Neural cell (in vitro differentiated cells): Measurements from ENCODE around the gene CACNA1I.

Experiments used
- EZH2 ChIP-seq: fragments of 200-600, 300-800 bp; shearing (Covaris generic), sonication (generic); IDR thresholded peaks from 2 replicates; pipeline ENCODE4 v1.6.1; 2014; ENCODE audit warnings: antibody characterized with exemption, low read length, borderline replicate concordance, mild to moderate bottlenecking; ENCODE audit not compliant: insufficient read depth, poor library complexity, severe bottlenecking
- MXI1 ChIP-seq: fragments of 450-650 bp; conservative IDR thresholded peaks from 2 replicates; pipeline ENCODE4 v1.6.1; 2014; ENCODE audit warnings: antibody characterized with exemption, mild to moderate bottlenecking; ENCODE audit not compliant: poor library complexity, severe bottlenecking
- POLR2AphosphoS5 ChIP-seq: IDR thresholded peaks from 2 replicates; pipeline ENCODE4 v1.6.1; 2012
- SMC3 ChIP-seq: fragments of 450-650 bp; conservative IDR thresholded peaks from 2 replicates; pipeline ENCODE4 v1.6.1; 2014; ENCODE audit warnings: antibody characterized with exemption, mild to moderate bottlenecking, moderate library complexity; ENCODE audit not compliant: poor library complexity
- TF ChIP-seq, protein P1 (sequence below): fragments of 450-650 bp; IDR thresholded peaks from 2 replicates; pipeline ENCODE4 v1.5.1; 2014; ENCODE audit warnings: antibody characterized with exemption, mild to moderate bottlenecking, moderate library complexity; ENCODE audit not compliant: poor library complexity, severe bottlenecking
- TF ChIP-seq, protein P2 (sequence below): IDR thresholded peaks from 2 replicates; pipeline ENCODE4 v1.6.1; 2012; ENCODE audit warnings: borderline replicate concordance

DNA sequence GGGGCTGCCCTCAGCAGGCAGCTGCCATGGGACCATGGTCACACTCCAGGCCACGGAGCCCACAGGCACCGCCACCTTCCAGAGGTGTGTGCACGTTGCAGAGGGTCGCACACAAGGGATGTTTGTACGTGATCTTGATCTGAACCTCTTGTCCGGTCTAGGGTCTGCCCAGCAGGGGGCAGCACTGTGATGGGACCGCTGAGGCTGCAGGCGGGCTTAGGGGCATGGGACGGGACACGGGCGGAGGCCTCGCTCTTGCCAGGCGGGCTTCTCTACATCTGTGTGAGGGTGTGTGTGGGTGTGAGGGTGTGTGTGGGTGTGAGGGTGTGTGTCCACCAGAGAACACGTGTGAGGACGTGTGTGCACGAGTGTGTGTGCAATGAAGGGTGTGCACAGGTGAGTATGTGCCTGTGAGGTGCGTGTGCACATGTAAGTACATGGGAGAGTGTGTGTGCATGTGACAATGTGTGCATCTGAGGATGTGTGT lies 52.4 kb downstream of the CACNA1I start:
- TF ChIP-seq EZH2, result no peak
- TF ChIP-seq POLR2AphosphoS5, result no peak
- no peak for TF ChIP-seq MXI1
- TF ChIP-seq, protein P1, sequence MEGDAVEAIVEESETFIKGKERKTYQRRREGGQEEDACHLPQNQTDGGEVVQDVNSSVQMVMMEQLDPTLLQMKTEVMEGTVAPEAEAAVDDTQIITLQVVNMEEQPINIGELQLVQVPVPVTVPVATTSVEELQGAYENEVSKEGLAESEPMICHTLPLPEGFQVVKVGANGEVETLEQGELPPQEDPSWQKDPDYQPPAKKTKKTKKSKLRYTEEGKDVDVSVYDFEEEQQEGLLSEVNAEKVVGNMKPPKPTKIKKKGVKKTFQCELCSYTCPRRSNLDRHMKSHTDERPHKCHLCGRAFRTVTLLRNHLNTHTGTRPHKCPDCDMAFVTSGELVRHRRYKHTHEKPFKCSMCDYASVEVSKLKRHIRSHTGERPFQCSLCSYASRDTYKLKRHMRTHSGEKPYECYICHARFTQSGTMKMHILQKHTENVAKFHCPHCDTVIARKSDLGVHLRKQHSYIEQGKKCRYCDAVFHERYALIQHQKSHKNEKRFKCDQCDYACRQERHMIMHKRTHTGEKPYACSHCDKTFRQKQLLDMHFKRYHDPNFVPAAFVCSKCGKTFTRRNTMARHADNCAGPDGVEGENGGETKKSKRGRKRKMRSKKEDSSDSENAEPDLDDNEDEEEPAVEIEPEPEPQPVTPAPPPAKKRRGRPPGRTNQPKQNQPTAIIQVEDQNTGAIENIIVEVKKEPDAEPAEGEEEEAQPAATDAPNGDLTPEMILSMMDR, result peak; percentile 49
- peak; percentile 54 for TF ChIP-seq SMC3
- TF ChIP-seq, protein P2, sequence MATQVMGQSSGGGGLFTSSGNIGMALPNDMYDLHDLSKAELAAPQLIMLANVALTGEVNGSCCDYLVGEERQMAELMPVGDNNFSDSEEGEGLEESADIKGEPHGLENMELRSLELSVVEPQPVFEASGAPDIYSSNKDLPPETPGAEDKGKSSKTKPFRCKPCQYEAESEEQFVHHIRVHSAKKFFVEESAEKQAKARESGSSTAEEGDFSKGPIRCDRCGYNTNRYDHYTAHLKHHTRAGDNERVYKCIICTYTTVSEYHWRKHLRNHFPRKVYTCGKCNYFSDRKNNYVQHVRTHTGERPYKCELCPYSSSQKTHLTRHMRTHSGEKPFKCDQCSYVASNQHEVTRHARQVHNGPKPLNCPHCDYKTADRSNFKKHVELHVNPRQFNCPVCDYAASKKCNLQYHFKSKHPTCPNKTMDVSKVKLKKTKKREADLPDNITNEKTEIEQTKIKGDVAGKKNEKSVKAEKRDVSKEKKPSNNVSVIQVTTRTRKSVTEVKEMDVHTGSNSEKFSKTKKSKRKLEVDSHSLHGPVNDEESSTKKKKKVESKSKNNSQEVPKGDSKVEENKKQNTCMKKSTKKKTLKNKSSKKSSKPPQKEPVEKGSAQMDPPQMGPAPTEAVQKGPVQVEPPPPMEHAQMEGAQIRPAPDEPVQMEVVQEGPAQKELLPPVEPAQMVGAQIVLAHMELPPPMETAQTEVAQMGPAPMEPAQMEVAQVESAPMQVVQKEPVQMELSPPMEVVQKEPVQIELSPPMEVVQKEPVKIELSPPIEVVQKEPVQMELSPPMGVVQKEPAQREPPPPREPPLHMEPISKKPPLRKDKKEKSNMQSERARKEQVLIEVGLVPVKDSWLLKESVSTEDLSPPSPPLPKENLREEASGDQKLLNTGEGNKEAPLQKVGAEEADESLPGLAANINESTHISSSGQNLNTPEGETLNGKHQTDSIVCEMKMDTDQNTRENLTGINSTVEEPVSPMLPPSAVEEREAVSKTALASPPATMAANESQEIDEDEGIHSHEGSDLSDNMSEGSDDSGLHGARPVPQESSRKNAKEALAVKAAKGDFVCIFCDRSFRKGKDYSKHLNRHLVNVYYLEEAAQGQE, result no peak
